ENCODE measurements around the gene SPATA6. TPM values are rescaled to one million over a fixed set of nuclear protein-coding genes. Genes with fewer than 3 reads are reported as not detected.

Gene SPATA6
- total and polyA plus RNA-seq, 2 of the 13 experiments (the other 11 are each of a cell fraction or from before 2014, with no cell fraction given): 0.81 to 3.3 TPM

DNA sequence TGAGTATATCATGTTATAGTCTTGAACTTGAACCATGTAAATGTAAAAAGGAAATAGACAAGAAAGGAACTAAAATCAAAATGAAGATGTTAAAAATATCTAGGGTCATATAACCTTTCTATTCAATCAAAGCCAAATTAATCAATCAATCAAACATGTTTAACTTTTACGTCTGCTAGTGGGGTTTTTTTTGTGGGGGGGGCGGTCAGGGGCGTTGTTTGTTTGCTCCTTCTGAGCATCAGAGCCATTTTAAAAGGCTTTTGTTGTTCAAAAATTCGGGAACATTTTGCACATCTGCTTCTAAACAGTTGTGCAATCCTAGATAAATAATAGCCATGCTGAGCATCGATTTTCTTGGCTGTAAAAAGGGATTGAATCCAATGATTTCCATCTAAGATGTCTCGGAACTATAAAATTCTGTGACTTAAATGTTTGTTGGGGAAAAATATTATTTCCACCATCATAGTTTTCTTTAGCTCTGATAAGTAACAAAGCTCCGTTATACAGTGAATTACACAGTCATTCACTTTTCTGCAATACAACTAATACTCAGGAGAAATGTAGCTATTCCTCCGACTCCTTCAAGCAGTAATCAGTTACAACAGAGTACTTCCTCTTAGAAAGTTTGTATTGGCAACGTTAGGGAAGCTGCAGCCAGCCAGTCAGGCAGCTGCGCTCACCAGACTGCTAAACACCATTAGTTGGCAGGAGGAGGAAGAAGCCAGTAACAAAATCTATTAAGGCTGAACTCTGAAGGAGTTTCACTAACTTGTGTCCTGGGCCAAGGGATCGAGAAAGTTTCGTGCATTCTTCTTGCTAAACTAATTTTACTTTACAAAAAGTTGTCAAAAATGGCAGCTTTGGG lies 2.2 kb downstream of the SPATA6 start:
- Histone ChIP-seq H3K4me1 (ENCODE audit: insufficient read depth, low read length) (peaks cover 22% of the 10 kb centered on the region), H3K9me3 (ENCODE audit: low read length) (no peaks in the 10 kb centered on the region; the same call in 1 of the 2 replicates), H3K4me2 (ENCODE audit: low read depth, low read length) (no peak overlapping the region), H3K79me2 (ENCODE audit: insufficient read depth, low read length) (no peaks in the 10 kb centered on the region), H4K20me1 (ENCODE audit: insufficient read depth, low read length) (no peaks in the 10 kb centered on the region), H2AFZ (ENCODE audit: low read length) (no peak overlapping the region), H3K36me3 (replicated peaks in 1 of 2; ENCODE audit: control insufficient read depth in 1 of 2, insufficient read depth in 2 of 2, low read length in 2 of 2) (no peaks in the 10 kb centered on the region), H3K9ac (ENCODE audit: insufficient read depth, low read depth, low read length) (no peak overlapping the region), H3K4me3 (replicated peaks in 1 of 3; ENCODE audit: insufficient read depth in 1 of 3, low read depth in 2 of 3, low read length in 3 of 3) (no peak overlapping the region), H3K27ac (ENCODE audit: extremely low read length, insufficient read depth, low read length) (no peak overlapping the region), H3K27me3 (ENCODE audit: control insufficient read depth in 1 of 2, insufficient read depth in 2 of 2, low read length in 2 of 2) (no peaks in the 10 kb centered on the region; a peak in 1 of 5 replicates)
- intact Hi-C loops (cut with micrococcal nuclease; ENCODE audit: unreplicated experiment) (no loop called here), in situ Hi-C loops (cut with HindIII; ENCODE audit: extremely low pct_ligation_motif_present, low pct_unique_long_range_greater_than_20kb) (no loop called here)
- ATAC-seq (no peak), FAIRE-seq (no peak), DNase-seq (ENCODE audit: low spot score) (no peak)
- ChIA-PET POLR2A (no interaction called here), CTCF (ENCODE audit: low intra/inter-chr PET ratio, low total read pairs) (no interaction called here)
- no peak for TF ChIP-seq GZF1 (CRISPR knock-in tag; IDR thresholded peaks at IDR 0.05)
- no peak for TF ChIP-seq ZNF749 (CRISPR knock-in tag; IDR thresholded peaks at IDR 0.05; ENCODE audit: borderline replicate concordance)
- peak; percentile 25; the same call in 1 of the 2 replicates for TF ChIP-seq CEBPG (CRISPR knock-in tag; IDR thresholded peaks at IDR 0.05)
- no peak for TF ChIP-seq ZNF292 (CRISPR knock-in tag; IDR thresholded peaks at IDR 0.05; ENCODE audit: borderline replicate concordance, low read depth)
- no peak for TF ChIP-seq FLYWCH1 (CRISPR knock-in tag; IDR thresholded peaks at IDR 0.05)
- TF ChIP-seq DNMT1 (CRISPR knock-in tag; IDR thresholded peaks at IDR 0.05): no peak
- TF ChIP-seq XBP1 (CRISPR knock-in tag; IDR thresholded peaks at IDR 0.05): no peak
- TF ChIP-seq, protein P1, sequence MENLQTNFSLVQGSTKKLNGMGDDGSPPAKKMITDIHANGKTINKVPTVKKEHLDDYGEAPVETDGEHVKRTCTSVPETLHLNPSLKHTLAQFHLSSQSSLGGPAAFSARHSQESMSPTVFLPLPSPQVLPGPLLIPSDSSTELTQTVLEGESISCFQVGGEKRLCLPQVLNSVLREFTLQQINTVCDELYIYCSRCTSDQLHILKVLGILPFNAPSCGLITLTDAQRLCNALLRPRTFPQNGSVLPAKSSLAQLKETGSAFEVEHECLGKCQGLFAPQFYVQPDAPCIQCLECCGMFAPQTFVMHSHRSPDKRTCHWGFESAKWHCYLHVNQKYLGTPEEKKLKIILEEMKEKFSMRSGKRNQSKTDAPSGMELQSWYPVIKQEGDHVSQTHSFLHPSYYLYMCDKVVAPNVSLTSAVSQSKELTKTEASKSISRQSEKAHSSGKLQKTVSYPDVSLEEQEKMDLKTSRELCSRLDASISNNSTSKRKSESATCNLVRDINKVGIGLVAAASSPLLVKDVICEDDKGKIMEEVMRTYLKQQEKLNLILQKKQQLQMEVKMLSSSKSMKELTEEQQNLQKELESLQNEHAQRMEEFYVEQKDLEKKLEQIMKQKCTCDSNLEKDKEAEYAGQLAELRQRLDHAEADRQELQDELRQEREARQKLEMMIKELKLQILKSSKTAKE (CRISPR knock-in tag; IDR thresholded peaks at IDR 0.05; ENCODE audit: borderline replicate concordance): no peak
- no peak for TF ChIP-seq ZNF891 (CRISPR knock-in tag; IDR thresholded peaks at IDR 0.05)
- peak; percentile 77 for TF ChIP-seq CEBPB (IDR thresholded peaks at IDR 0.05; ENCODE audit: borderline replicate concordance, low read depth, low read length)
- no peak for TF ChIP-seq RXRA (CRISPR knock-in tag; IDR thresholded peaks at IDR 0.05)
- WGBS (ENCODE audit: low lambda C conversion rate): 44% methylated on average over 12 of the region's 12 CpGs
- BruUV-seq (replicated peaks): TSS peak; percentile 41

Measured in HepG2 (cell line).